Karpas-422 (cell line): Measurements from ENCODE around the gene KCNJ6. TPM values are rescaled to one million over a fixed set of nuclear protein-coding genes. Genes with fewer than 3 reads are reported as not detected.
A peak's percentile ranks its signal among the peaks of the same experiment; 100 is the strongest.
"Not testable (repeated sequence)": the region's sequence is repeated elsewhere in the genome, so short reads cannot be mapped to it uniquely, and the experiment has no call there.

Experiments used
- DNase-seq: peaks from one replicate; pipeline ENCODE4 v3.0.0-alpha.2; 2015
- H2AFZ ChIP-seq: fragments of 200-600 bp; sonication (generic); 2 replicates; pipeline ENCODE4 v1.6.1; 2014; ENCODE audit warnings: antibody characterized with exemption, low read length, mixed read lengths
- H3K27ac ChIP-seq: fragments of 200-600 bp; sonication (generic); 2 replicates; pipeline ENCODE4 v1.5.1; 2014; ENCODE audit warnings: mild to moderate bottlenecking, low read length, moderate library complexity
- H3K27me3 ChIP-seq: fragments of 200-600 bp; sonication (generic); 2 replicates; pipeline ENCODE4 v1.6.1; 2014; ENCODE audit warnings: low read length, mixed read lengths
- H3K36me3 ChIP-seq: fragments of 200-600 bp; sonication (generic); 2 replicates; pipeline ENCODE4 v1.6.1; 2014; ENCODE audit warnings: low read length, mixed read lengths; ENCODE audit not compliant: insufficient read depth
- H3K4me1 ChIP-seq: fragments of 200-600 bp; sonication (generic); 2 replicates; pipeline ENCODE4 v1.6.1; 2014; ENCODE audit warnings: mild to moderate bottlenecking, low read length, mixed read lengths
- H3K4me2 ChIP-seq: fragments of 200-600 bp; sonication (generic); 2 replicates; pipeline ENCODE4 v1.6.1; 2014; ENCODE audit warnings: low read length, low read depth, mild to moderate bottlenecking; ENCODE audit not compliant: poor library complexity, severe bottlenecking
- H3K4me3 ChIP-seq: fragments of 200-600 bp; sonication (generic); 2 replicates; pipeline ENCODE4 v1.5.1; 2014; ENCODE audit warnings: mild to moderate bottlenecking, antibody characterized with exemption, low read length, mixed read lengths
- H3K79me2 ChIP-seq: fragments of 200-600 bp; sonication (generic); 2 replicates; pipeline ENCODE4 v1.6.1; 2014; ENCODE audit warnings: mild to moderate bottlenecking, low read length, mixed read lengths
- H3K9ac ChIP-seq: fragments of 200-600 bp; sonication (generic); 2 replicates; pipeline ENCODE4 v1.6.0; 2014; ENCODE audit warnings: low read length
- H3K9me2 ChIP-seq: fragments of 200-600 bp; sonication (generic), shearing (Covaris generic); replicated peaks from 2 replicates; pipeline ENCODE4 v1.6.0; 2014; ENCODE audit warnings: mild to moderate bottlenecking, low read length, moderate library complexity; ENCODE audit not compliant: insufficient read depth
- H3K9me3 ChIP-seq: fragments of 300-700, 200-600 bp; sonication (generic); 2 replicates; pipeline ENCODE4 v1.6.1; 2014; ENCODE audit warnings: low read length, mixed read lengths
- H4K20me1 ChIP-seq: fragments of 200-600 bp; sonication (generic); 2 replicates; pipeline ENCODE4 v1.6.1; 2014; ENCODE audit warnings: mild to moderate bottlenecking, antibody characterized with exemption, low read length, low read depth; ENCODE audit not compliant: insufficient read depth
- total RNA-seq: library from RNA; depleted of rRNA; stranded (reverse); fragments of >200 nt; shearing (Covaris generic); gene quantifications from 2 replicates; pipeline ENCODE4 v1.2.3, GENCODE V29; 2014; ENCODE audit warnings: low replicate concordance

Gene KCNJ6
- total RNA-seq, 1 experiment from 2014 or later, result not detected

DNA sequence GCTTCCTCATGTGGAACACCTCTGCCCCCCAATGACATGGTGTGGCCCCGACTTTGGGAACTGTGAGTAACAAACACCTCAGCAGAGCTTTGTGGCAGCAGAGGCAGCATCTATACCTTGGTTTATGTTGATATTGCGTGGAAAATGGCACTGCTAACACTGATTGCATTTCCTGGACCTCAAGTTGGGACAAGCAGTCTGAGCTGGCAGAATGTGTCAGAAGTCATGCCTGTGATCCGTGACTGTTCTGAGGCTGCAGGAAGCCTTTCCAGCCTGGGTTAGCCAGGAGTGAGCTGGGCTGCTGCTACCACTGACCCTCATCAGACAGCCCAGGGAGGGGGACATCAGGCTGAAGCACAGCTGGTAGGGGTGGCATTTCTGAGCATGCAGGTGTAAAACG lies 268.5 kb downstream of the KCNJ6 start:
- H3K27ac ChIP-seq, result no peak overlapping the region
- no peaks in the 10 kb centered on the region for H3K9me2 ChIP-seq
- H3K4me2 ChIP-seq, result no peak overlapping the region
- no peaks in the 10 kb centered on the region for H3K4me1 ChIP-seq
- no peak for DNase-seq
- H3K4me3 ChIP-seq, result no peak overlapping the region
- no peaks in the 10 kb centered on the region for H3K79me2 ChIP-seq
- H3K9me3 ChIP-seq, result no peaks in the 10 kb centered on the region
- H3K36me3 ChIP-seq, result no peaks in the 10 kb centered on the region
- no peak overlapping the region for H2AFZ ChIP-seq
- H3K27me3 ChIP-seq, result no peaks in the 10 kb centered on the region
- no peaks in the 10 kb centered on the region for H4K20me1 ChIP-seq
- no peak overlapping the region for H3K9ac ChIP-seq

DNA sequence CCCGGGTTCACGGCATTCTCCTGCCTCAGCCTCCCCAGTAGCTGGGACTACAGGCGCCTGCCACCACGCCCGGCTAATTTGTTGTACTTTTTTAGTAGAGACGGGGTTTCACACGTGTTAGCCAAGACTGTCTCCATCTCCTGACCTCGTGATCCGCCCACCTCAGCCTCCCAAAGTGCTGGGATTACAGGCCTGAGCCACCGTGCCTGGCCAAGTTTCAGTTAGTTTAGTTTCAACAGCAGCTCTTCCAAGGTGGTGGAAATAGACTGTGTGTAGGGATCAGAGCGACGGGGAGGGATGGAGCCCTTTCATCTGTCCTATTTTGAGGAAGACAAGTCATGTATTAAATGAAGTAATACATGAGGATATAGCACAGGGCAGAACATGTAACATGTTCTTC lies 269.5 kb downstream of the KCNJ6 start:
- not testable (repeated sequence) for DNase-seq, H3K9me3 ChIP-seq, H3K4me3 ChIP-seq, H3K9ac ChIP-seq, H3K4me2 ChIP-seq, H3K27me3 ChIP-seq, H3K27ac ChIP-seq, H2AFZ ChIP-seq, H3K36me3 ChIP-seq, H3K79me2 ChIP-seq, H4K20me1 ChIP-seq, H3K4me1 ChIP-seq, H3K9me2 ChIP-seq

DNA sequence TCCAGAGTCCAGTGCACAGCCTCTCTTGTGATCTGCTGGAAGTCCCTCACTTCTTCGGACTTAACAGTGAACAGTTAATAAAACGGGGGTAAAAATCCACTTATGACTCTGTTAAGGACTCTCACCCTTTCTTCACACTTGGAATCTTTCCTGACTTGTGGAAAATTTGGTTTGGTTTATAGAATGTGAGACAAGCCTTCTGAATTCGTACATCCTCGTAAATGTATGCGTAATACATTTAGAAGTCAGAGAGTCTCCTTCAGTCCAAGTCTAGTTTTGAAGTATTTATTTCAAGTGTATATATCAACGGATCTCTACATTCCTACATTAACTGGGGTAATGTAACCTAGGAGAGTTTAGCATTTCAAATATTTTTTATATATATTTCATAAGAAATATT lies 270.4 kb downstream of the KCNJ6 start:
- Histone ChIP-seq H3K9ac (no peak overlapping the region), H3K27ac (no peak overlapping the region), H3K79me2 (no peaks in the 10 kb centered on the region)

DNA sequence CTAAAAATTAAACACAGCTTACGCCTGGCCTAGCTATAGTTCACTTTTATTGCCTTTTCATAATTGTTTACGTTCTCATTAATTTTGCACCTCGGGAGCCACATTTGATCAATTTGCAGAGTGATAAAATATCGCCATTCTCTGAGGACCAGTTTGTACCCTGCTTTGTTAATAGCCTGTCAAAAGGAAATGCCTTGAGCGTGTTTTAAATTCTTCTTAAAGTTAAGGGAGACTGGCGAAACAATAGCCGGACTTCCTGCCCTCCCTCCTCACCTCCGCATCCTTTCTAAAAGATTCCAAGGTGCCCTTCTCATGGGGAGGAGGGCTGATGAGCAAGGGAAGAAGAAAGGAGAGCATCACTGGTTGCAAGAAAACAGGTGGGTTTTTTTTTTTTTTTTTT lies 271.6 kb downstream of the KCNJ6 start:
- H2AFZ ChIP-seq, result no peak overlapping the region
- no peaks in the 10 kb centered on the region for H3K36me3 ChIP-seq
- no peaks in the 10 kb centered on the region for H3K27me3 ChIP-seq
- DNase-seq, result no peak
- no peaks in the 10 kb centered on the region for H3K9me2 ChIP-seq
- H3K4me2 ChIP-seq, result no peak overlapping the region
- no peaks in the 10 kb centered on the region for H3K79me2 ChIP-seq
- H4K20me1 ChIP-seq, result no peaks in the 10 kb centered on the region
- no peaks in the 10 kb centered on the region for H3K9me3 ChIP-seq
- no peak overlapping the region for H3K27ac ChIP-seq
- no peak overlapping the region for H3K4me3 ChIP-seq
- peaks cover 3% of the 10 kb centered on the region; the same call in 1 of the 2 replicates for H3K4me1 ChIP-seq
- no peak overlapping the region for H3K9ac ChIP-seq

More for the DNA sequence above, 270.4 kb downstream of the KCNJ6 start:
- Histone ChIP-seq H4K20me1 (no peaks in the 10 kb centered on the region), H3K9me3 (no peaks in the 10 kb centered on the region), H3K36me3 (no peaks in the 10 kb centered on the region), H2AFZ (no peak overlapping the region), H3K27me3 (no peaks in the 10 kb centered on the region), H3K9me2 (no peaks in the 10 kb centered on the region), H3K4me3 (no peak overlapping the region), H3K4me1 (peaks cover 3% of the 10 kb centered on the region; the same call in 1 of the 2 replicates), H3K4me2 (no peak overlapping the region)
- DNase-seq, result no peak

DNA sequence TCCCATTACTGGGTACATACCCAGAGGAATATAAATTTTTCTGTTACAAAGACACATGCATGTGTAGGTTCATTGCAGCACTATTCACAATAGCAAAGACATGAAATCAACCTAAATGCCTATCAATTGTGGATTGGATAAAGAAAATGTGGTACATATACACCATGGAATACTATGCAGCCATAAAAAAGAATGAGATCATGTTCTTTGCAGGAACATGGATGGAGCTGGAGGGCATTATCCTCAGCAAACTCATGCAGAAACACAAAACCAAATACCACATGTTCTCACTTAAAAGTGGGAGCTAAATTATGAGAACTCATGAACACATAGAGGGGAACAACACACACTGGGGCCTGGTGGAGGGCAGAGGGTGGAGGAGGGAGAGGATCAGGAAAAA lies 272.4 kb downstream of the KCNJ6 start:
- not testable (repeated sequence) for H3K4me1 ChIP-seq, H3K36me3 ChIP-seq, H3K9ac ChIP-seq, H4K20me1 ChIP-seq, H3K4me2 ChIP-seq, H3K79me2 ChIP-seq, H3K4me3 ChIP-seq, H3K9me3 ChIP-seq, H3K9me2 ChIP-seq, H3K27me3 ChIP-seq, H3K27ac ChIP-seq, DNase-seq, H2AFZ ChIP-seq

DNA sequence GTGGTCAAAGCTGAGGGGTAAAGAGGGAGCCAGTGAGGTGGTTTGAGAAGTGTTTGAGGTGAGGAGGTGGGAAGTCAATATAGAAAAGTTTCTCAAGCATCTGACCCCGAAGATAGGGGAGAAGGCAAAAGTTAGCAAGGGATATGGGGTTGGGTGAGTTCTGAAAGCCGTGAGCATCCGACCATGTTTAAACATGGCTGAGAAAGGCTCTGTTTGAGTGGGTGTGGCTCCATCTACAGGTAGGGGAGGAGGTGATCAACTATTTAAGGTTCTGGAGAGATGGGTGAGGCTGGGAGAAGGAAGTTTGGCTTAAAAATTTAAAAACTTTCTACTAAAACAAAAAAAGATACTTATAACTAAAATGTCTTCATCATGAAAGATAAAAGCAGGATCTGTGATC lies 273.8 kb downstream of the KCNJ6 start:
- no peak overlapping the region for H3K27ac ChIP-seq
- H3K36me3 ChIP-seq, result no peaks in the 10 kb centered on the region
- no peak overlapping the region for H3K9ac ChIP-seq
- H3K9me2 ChIP-seq, result no peaks in the 10 kb centered on the region
- DNase-seq, result peak; percentile 79
- H3K4me2 ChIP-seq, result peak overlapping the region; percentile 14
- no peaks in the 10 kb centered on the region for H4K20me1 ChIP-seq
- no peak overlapping the region for H3K4me3 ChIP-seq
- no peaks in the 10 kb centered on the region for H3K27me3 ChIP-seq
- no peaks in the 10 kb centered on the region for H3K79me2 ChIP-seq
- peaks cover 3% of the 10 kb centered on the region; the same call in 1 of the 2 replicates for H3K4me1 ChIP-seq
- H3K9me3 ChIP-seq, result no peaks in the 10 kb centered on the region
- peak overlapping the region; percentile 94 for H2AFZ ChIP-seq

DNA sequence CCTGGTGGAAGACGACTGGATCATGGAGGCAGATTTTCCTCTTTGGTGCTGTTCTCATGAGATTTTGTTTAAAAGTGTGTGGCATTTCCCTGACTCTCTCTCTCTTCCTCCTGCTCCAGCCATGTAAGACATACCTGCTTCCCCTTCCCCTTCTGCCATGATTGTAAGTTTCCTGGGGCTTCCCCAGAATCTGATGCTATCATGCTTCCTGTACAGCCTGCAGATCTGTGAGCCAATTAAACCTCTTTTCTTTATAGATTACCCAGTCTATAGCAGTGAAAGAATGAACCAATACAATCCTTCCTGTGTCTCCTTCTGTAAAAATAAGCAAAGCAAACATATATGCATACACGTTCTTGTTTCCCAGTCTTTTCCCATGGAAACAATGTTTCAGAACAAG lies 276.5 kb downstream of the KCNJ6 start:
- DNase-seq, result no peak
- no peaks in the 10 kb centered on the region for H3K9me3 ChIP-seq
- H2AFZ ChIP-seq, result no peak overlapping the region
- no peaks in the 10 kb centered on the region for H4K20me1 ChIP-seq
- no peak overlapping the region for H3K27ac ChIP-seq
- no peaks in the 10 kb centered on the region for H3K79me2 ChIP-seq
- H3K4me1 ChIP-seq, result peaks cover 3% of the 10 kb centered on the region; the same call in 1 of the 2 replicates
- H3K36me3 ChIP-seq, result no peaks in the 10 kb centered on the region
- H3K27me3 ChIP-seq, result no peaks in the 10 kb centered on the region
- H3K9me2 ChIP-seq, result no peaks in the 10 kb centered on the region
- H3K4me2 ChIP-seq, result no peak overlapping the region
- no peak overlapping the region for H3K4me3 ChIP-seq
- H3K9ac ChIP-seq, result no peak overlapping the region

DNA sequence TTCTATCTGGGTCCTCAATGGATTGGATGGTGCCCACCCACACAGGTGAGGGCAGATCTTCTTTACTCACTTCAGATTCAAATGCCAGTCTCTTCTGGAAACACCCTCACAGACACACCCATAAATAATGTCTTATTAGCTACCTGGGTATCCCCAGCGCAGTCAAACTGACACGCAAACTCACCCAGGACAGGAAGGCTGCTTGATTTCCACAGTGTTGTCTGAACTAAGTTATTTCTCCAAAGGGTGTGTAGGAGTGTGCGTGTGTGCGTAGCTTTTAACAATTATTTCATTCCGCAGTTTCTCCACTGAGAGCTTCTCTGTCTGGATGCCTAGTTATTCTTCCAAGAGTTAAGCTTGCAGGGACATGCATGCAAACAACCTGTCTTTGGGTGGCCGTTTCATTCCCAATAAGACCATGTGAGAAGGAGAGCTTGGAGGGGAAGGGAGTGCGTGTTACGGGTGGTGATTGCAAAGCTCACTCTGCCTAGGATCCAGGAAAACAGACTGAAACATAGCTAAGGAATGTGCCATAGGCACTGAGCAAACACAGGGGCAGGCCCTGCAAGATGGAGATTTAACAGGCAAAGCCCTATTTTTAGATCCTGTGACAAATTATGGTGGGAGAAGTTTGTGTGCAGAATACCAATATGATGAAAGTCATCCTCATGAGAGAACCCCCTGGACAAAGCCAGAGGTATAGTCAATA lies 280.0 kb downstream of the KCNJ6 start:
- DNase-seq, result no peak
- Histone ChIP-seq H2AFZ (no peak overlapping the region), H3K79me2 (no peaks in the 10 kb centered on the region)

More for the DNA sequence above, 280.0 kb downstream of the KCNJ6 start:
- Histone ChIP-seq H3K4me3 (no peak overlapping the region), H3K4me2 (no peak overlapping the region), H4K20me1 (no peaks in the 10 kb centered on the region), H3K9ac (no peak overlapping the region), H3K9me3 (no peaks in the 10 kb centered on the region), H3K36me3 (no peaks in the 10 kb centered on the region), H3K9me2 (no peaks in the 10 kb centered on the region), H3K27me3 (peaks cover 5% of the 10 kb centered on the region; the same call in 1 of the 2 replicates), H3K4me1 (no peaks in the 10 kb centered on the region), H3K27ac (no peak overlapping the region)
